NCI-H69 (cell line): Measurements from ENCODE around the gene CDH13.
A peak's percentile ranks its signal among the peaks of the same experiment; 100 is the strongest.

Experiments
- DNase-seq: peaks from one replicate; lab custom pipeline; 2025; lab: John Stamatoyannopoulos, UW

CDH13 gene

GRCh38 chr16:83439412-83439811 lies 812.6 kb downstream of the CDH13 start:
- DNase-seq, result no peak

- peak; percentile 5 for DNase-seq
Observed at GRCh38 chr16:83441517-83441916, 814.7 kb downstream of the CDH13 start.

GRCh38 chr16:83443972-83444371 lies 817.2 kb downstream of the CDH13 start:
- DNase-seq, result no peak

GRCh38 chr16:83447560-83447959 lies 820.8 kb downstream of the CDH13 start:
- no peak for DNase-seq

GRCh38 chr16:83449861-83450260 lies 823.1 kb downstream of the CDH13 start:
- no peak for DNase-seq

- no peak for DNase-seq
Observed at GRCh38 chr16:83453977-83454376, 827.2 kb downstream of the CDH13 start.

- no peak for DNase-seq
Observed at GRCh38 chr16:83455716-83456115, 828.9 kb downstream of the CDH13 start.

GRCh38 chr16:83456934-83457333 lies 830.2 kb downstream of the CDH13 start:
- no peak for DNase-seq

- DNase-seq, result no peak
Observed at GRCh38 chr16:83458612-83459011, 831.8 kb downstream of the CDH13 start.

- no peak for DNase-seq
Observed at GRCh38 chr16:83464991-83465390, 838.2 kb downstream of the CDH13 start.

GRCh38 chr16:83470416-83470815 lies 843.6 kb downstream of the CDH13 start:
- no peak for DNase-seq

- DNase-seq, result no peak
Observed at GRCh38 chr16:83472776-83473501, 846.2 kb downstream of the CDH13 start.

- DNase-seq, result no peak
Observed at GRCh38 chr16:83473926-83474650, 847.3 kb downstream of the CDH13 start.

- no peak for DNase-seq
Observed at GRCh38 chr16:83475108-83475507, 848.3 kb downstream of the CDH13 start.

- no peak for DNase-seq
Observed at GRCh38 chr16:83481589-83481988, 854.8 kb downstream of the CDH13 start.

- no peak for DNase-seq
Observed at GRCh38 chr16:83482545-83483162, 855.9 kb downstream of the CDH13 start.

GRCh38 chr16:83490073-83490472 lies 863.3 kb downstream of the CDH13 start:
- no peak for DNase-seq

GRCh38 chr16:83494459-83494858 lies 867.7 kb downstream of the CDH13 start:
- no peak for DNase-seq

- DNase-seq, result no peak
Observed at GRCh38 chr16:83501481-83501880, 874.7 kb downstream of the CDH13 start.

GRCh38 chr16:83508295-83508694 lies 881.5 kb downstream of the CDH13 start:
- DNase-seq, result no peak

GRCh38 chr16:83509316-83509715 lies 882.5 kb downstream of the CDH13 start:
- no peak for DNase-seq

- DNase-seq, result no peak
Observed at GRCh38 chr16:83510906-83511305, 884.1 kb downstream of the CDH13 start.
